T-helper 9 cell (primary cell): ENCODE results near the gene C11orf24.
"Not testable (repeated sequence)": the region's sequence is repeated elsewhere in the genome, so short reads cannot be mapped to it uniquely, and the experiment has no call there.

Source experiments
- DNase-seq: peaks from one replicate; pipeline ENCODE4 v3.0.0-alpha.2; 2020

Gene C11orf24

GRCh38 chr11:68243847-68244246, 27.9 kb downstream of the C11orf24 start:
- DNase-seq, result not testable (repeated sequence)

DNA sequence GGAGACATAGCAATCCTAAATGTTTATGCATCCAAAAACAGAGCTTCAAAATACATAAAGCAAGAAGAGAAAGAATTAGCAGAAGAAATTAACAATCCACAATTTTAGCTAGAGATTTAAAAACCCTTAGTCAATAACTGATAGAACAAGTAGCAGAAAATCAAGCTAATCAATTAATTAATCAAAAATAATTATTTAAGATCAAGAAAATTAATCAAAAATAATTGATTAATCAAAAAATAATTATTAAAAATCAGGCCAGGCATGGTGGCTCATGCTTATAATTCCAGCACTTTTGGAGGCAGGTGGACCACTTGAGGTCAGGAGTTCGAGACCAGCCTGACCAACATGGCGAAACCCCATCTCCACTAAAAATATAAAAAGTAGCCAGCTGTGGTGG, 29.2 kb downstream of the C11orf24 start:
- no peak for DNase-seq

DNA sequence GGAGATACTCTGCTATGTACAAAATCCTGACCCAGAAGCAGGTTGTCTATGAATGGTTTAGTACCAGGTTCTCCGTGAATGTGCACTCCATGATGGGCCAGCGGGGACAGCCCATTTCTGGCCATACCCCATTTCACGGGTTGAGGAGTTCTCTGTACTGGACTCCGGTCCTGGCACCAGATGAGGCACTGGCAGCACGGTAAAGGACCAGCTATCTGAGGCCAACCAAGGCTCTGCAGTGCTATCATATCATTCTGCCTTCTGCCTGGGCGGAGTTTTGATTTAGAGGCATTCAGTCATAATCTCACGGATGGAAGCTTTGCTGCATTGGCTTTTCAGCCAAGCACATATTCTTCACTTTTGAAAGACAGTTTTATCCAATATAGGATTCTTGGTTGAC, 40.2 kb downstream of the C11orf24 start:
- no peak for DNase-seq

GRCh38 chr11:68229601-68230000, 42.2 kb downstream of the C11orf24 start:
- no peak for DNase-seq

DNA sequence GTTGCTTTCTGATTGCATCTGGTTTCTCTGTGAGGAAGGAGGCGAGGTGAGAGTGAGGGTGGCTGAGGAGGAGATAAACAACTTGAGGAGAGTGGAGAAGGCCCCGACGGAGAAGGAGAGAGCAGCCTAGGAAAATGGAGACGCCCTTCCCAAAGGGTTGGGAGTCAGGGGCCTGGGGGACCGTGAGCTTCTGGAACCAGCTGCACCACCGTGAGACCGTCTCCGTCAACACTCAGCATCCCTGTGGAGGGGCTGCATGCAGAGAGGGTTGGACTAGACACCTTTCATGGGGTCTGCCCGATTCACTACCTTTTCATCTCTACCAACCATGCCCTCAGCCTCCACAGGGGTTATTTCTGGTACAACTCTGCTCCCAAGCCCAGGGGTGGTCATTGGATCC, 45.4 kb downstream of the C11orf24 start:
- DNase-seq, result no peak

DNA sequence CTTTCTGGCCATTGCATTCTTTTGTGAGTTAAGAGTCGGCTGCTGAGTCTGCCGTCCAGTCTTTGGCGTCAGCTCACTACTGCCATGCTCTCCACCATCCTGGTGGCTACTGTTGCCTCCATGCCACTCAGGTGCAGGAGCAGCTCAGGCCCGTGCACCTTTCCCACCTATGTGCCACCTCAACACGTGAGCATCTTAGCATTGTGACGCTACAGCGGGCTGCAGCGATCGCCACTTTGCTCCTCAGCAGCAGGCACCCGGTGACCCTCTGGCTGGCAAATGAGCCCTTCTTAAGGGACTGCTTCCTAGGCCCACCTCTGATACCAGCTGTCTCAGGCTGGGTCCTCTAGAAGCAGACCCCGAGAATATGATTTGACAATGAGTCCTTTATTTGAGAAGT, 47.2 kb downstream of the C11orf24 start:
- no peak for DNase-seq

- DNase-seq, result no peak
These were observed 48.5 kb downstream of the C11orf24 start for GRCh38 chr11:68223275-68223674.

- DNase-seq, result no peak
These were observed 50.4 kb downstream of the C11orf24 start for GRCh38 chr11:68221406-68221805.

GRCh38 chr11:68216171-68216938, 55.4 kb downstream of the C11orf24 start:
- no peak for DNase-seq

DNA sequence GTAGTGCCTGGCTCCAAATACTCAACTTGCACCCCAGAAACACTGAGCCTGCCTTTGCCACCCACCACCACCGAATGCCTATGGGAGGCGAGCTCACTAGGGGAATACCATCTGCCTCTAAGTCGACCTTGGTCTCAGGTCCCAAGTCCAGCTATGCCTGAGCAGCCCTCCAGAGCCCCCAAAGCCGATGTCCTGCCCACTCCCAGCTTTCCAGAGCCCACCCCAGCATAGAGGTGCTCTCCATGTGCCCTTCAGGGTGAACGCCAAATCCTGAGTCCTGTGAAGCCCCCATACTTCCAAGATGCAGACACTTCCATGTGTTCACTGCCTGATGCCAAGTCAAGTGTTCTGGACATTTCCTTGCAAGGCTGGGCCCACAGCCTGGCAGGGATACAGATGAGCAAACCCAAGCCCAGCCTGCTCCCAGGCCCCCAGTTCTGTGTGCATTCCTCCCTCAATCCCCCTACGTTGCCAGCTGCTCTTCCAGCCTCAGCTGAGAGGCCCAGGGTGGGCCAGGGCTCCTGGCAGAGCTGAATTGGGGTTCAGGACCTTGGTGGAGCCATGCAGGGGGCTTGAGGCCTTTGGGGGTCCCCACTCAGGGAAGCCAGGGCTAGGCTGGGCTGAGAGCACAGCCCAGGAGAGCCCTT, 56.1 kb downstream of the C11orf24 start:
- DNase-seq, result no peak

DNA sequence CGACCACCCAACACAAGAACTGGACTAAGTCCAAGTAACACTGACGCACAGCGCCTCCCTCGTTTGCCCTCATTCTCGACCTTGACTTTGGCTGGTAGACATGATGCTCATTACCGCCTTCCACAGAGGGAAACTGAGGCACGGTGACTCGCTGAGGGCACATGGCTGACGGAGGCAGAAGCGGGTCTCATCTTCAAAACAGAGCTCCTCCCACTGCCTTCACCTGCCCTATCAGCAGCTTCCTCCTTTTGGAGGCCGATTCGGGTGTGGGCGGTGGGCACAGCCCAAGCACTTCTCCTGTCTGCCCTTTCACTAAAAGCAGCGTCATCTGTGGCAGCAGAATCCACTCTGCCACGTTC, 56.7 kb downstream of the C11orf24 start:
- DNase-seq, result no peak

DNA sequence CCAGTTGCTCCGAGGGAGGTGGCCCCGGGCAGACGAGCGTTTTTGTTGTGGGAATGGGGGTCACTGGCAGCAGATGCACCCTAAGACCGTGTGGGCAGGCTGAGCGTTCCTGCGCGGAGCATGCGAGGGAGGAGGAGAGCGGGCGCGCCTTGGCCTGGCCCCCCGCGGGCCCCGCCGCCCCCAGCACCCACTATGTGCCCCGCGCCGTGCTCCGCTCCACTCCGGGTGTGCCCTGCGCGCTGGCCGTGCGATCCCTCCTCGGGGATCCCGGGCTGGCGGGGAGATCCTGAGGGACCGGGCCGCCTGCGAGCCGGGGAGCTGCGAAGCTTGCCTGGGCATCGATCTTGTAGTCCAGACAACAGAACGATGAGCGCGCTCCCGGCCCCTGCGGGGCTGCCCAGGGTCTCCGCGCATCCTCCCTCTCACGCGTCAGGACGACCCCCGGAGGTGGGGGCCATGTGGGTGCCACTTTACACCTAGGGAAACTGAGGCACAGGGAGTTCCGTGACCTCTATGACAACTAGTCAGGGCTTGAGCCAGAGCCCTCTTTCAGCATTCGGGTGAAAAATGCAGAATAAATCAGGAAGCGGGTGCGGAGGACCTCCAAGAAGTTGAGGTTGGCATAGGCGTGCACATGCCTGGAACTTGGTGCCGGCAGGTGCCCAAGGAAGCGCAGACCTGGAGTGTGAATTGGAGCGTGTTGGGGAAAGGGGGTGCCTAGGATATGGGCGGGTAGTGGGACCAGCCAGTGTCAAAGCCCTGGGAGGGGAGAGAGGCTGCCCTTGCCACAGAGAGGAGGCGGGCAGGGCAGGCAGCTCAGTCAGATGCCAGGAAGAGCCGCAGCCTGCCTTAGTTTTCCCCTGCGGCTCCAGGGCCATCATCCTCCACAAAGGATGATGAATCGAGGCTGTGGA, 57.3 kb downstream of the C11orf24 start:
- DNase-seq, result peak; percentile 10

DNA sequence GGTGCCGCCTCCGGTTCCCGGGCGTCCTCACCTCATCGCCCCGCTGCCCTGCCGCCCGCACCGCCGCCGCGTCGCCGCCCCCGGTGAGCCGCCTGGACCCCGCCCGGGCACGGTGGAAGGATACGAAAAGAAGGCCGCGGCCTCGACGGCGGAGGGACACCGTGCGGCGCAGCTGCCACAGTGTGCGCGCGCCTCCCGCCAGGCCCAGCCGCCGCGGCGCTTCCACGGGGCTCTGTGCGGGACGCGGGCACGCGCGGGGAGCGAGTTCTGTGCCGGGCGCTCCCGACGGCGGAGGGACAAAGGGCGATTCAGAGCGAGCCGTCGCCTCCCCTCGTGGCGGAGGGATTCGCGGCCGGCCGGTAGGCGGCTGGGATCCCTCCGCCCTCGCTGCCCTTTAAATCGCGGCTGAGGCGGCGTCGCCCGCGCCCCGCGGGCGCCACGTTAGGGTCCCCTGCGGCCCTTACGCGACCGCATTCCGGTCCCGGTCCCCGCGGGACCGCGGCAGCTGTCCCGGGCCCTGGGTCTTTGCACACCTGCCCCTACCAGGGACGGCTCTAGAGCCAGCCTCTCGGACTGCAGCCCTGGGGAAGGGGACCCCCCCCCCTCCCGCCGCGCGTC, 58.1 kb downstream of the C11orf24 start:
- peak; percentile 70 for DNase-seq

DNA sequence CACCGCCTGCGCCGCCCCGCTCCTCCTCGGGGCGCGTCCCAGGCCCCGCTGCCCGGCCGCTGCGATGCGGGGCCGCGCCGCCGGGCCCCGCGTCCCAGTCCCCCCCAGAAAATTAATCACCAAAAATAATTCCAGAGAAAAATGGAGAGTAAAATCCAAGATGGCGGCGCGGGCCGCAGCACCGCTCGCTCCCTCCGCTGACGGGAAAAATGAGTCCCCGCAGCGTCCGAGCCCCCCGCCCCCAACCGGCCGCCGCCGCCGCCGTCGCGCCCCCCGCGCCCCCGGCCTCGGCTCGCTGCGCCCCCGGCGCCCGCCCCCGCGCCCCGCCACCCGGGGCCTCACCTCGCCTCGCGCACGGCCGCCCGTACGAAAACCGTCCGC, 58.6 kb downstream of the C11orf24 start, which contains the start of gene KMT5B:
TSS of gene KMT5B (minus strand) at position 162 of the 381 bp plus-strand sequence. CDS start 23,220 bp downstream, outside the sequence.
- DNase-seq, result peak; percentile 48

DNA sequence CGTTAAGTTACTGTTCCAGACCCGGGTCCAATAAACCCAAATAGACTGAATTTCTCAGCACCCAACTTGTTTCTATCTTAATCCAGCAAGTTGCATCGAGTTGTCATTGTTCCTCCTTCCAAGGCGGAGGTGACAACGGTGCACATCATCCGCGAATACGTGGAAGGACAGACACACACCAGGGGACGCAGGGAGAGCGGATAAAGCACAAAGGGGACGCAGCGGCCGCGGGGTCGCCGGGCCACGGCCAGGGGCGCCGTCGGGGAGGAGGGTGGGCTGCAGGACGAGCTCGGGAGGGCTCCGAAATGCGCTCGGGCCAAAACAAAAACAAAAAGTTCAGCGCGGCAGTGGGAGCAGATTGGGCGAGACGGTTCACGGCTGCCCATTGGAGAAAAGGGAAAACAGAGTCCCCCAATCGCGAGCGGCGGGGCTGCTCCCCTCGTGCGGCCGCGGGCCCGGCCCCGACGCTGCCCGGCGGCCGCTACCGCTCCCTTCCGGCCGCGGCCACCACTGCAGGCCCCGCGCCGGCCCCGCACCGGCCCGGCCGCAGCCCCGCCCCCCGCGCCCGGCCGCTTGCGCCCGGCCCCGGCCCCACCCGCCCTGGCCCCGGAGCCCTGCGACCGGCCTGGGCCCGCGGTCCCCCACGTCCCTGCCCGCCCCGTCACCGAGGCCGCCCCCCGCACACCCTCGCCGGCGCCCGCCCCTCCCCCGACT, 59.2 kb downstream of the C11orf24 start:
- DNase-seq, result peak; percentile 52

DNA sequence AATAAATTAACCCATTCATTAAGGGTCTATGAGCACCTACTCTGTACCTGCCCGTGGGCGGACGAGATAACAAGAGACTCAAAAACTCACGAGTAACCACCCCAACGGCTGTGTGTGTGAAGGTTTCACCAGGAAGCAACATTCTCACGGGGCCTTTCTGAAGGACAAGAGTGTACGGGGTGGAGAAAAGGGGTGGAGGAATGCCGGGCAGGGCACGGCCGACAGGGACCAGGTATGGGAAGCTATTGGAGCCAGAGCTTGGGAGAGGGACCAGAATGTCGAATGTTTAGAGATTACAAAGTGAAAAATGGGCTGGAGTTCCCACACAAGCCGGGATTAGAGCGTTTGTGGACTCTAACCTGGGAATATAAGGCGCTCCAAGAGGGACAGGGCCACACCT, 60.2 kb downstream of the C11orf24 start:
- no peak for DNase-seq
